Ectodermal cell (in vitro differentiated cells): ENCODE measurements around the gene CENPB.

Source experiments
- H3K27ac ChIP-seq: 2 replicates; pipeline ENCODE4 v1.7.0; 2013; ENCODE audit warnings: mild to moderate bottlenecking, low read depth, low read length; ENCODE audit not compliant: insufficient read depth, poor library complexity, severe bottlenecking
- H3K27me3 ChIP-seq: 2 replicates; pipeline ENCODE4 v1.7.0; 2013; ENCODE audit warnings: mild to moderate bottlenecking, low read length; ENCODE audit not compliant: insufficient read depth, control insufficient read depth, poor library complexity, severe bottlenecking
- H3K36me3 ChIP-seq: one replicate; pipeline ENCODE4 v1.7.0; 2013; ENCODE audit warnings: low read length; ENCODE audit not compliant: control insufficient read depth, insufficient read depth
- H3K4me1 ChIP-seq: one replicate; pipeline ENCODE4 v1.7.0; 2013; ENCODE audit warnings: low read length; ENCODE audit not compliant: control insufficient read depth, insufficient read depth
- H3K4me3 ChIP-seq: 2 replicates; pipeline ENCODE4 v1.7.0; 2013; ENCODE audit warnings: low read depth, low read length, control low read depth; ENCODE audit not compliant: insufficient read depth
- H3K9me3 ChIP-seq: 2 replicates; pipeline ENCODE4 v1.7.0; 2013; ENCODE audit warnings: mild to moderate bottlenecking, low read length, moderate library complexity; ENCODE audit not compliant: control insufficient read depth
- WGBS, 2 experiments: methylation state at CpG; one replicate each; pipeline ENCODE4 v1.1.7; 2013; ENCODE audit warnings: missing lambda C conversion rate in 2 of 2; 5-methylcytosine and 5-hydroxymethylcytosine counted together

The CENPB gene

GRCh38 chr20:3811467-3812258 lies 25.1 kb upstream of the CENPB start:
- peaks cover 17% of the 10 kb centered on the region for H3K4me1 ChIP-seq
- H3K27ac ChIP-seq: no peak overlapping the region
- no peak overlapping the region for H3K4me3 ChIP-seq
- no peaks in the 10 kb centered on the region for H3K9me3 ChIP-seq
- no peaks in the 10 kb centered on the region for H3K27me3 ChIP-seq
- H3K36me3 ChIP-seq: no peaks in the 10 kb centered on the region
- 83 to 85% methylated on average over 20 of the region's 20 CpGs for WGBS, 2 experiments

GRCh38 chr20:3808544-3808943 lies 22.0 kb upstream of the CENPB start:
- Histone ChIP-seq H3K27me3 (no peaks in the 10 kb centered on the region), H3K9me3 (no peaks in the 10 kb centered on the region), H3K4me3 (no peak overlapping the region), H3K4me1 (peaks cover 17% of the 10 kb centered on the region), H3K27ac (no peak overlapping the region), H3K36me3 (no peaks in the 10 kb centered on the region)
- WGBS, 2 experiments: 89 to 97% methylated on average over 3 of the region's 3 CpGs

GRCh38 chr20:3804781-3805180 lies 18.2 kb upstream of the CENPB start:
- Histone ChIP-seq H3K4me1 (peaks cover 22% of the 10 kb centered on the region), H3K4me3 (no peak overlapping the region), H3K9me3 (no peaks in the 10 kb centered on the region), H3K27me3 (no peaks in the 10 kb centered on the region), H3K36me3 (peaks cover 5% of the 10 kb centered on the region), H3K27ac (no peak overlapping the region)
- 92% methylated on average over 11 of the region's 11 CpGs for WGBS, 2 experiments

- Histone ChIP-seq H3K9me3 (no peaks in the 10 kb centered on the region), H3K27ac (no peak overlapping the region), H3K4me1 (peaks cover 26% of the 10 kb centered on the region), H3K36me3 (peaks cover 5% of the 10 kb centered on the region), H3K27me3 (no peaks in the 10 kb centered on the region), H3K4me3 (no peak overlapping the region)
- WGBS, 2 experiments: 89 to 91% methylated on average over 11 of the region's 11 CpGs
Measured at GRCh38 chr20:3804254-3804751, 17.8 kb upstream of the CENPB start.

GRCh38 chr20:3803854-3804253 lies 17.3 kb upstream of the CENPB start:
- H3K27ac ChIP-seq: no peak overlapping the region
- H3K4me3 ChIP-seq: no peak overlapping the region
- no peaks in the 10 kb centered on the region for H3K9me3 ChIP-seq
- WGBS, 2 experiments: 76 to 78% methylated on average over 6 of the region's 6 CpGs
- no peaks in the 10 kb centered on the region for H3K27me3 ChIP-seq
- H3K4me1 ChIP-seq: peaks cover 31% of the 10 kb centered on the region
- H3K36me3 ChIP-seq: peaks cover 5% of the 10 kb centered on the region

GRCh38 chr20:3803289-3803688 lies 16.7 kb upstream of the CENPB start:
- Histone ChIP-seq H3K36me3 (peaks cover 5% of the 10 kb centered on the region), H3K27me3 (no peaks in the 10 kb centered on the region), H3K4me3 (no peak overlapping the region), H3K27ac (no peak overlapping the region), H3K9me3 (no peaks in the 10 kb centered on the region), H3K4me1 (peaks cover 32% of the 10 kb centered on the region)
- WGBS, 2 experiments: 91% methylated on average over 14 of the region's 14 CpGs

- H3K4me3 ChIP-seq: no peak overlapping the region
- H3K4me1 ChIP-seq: peaks cover 28% of the 10 kb centered on the region
- H3K9me3 ChIP-seq: no peaks in the 10 kb centered on the region
- no peak overlapping the region for H3K27ac ChIP-seq
- H3K36me3 ChIP-seq: peaks cover 5% of the 10 kb centered on the region
- peaks cover under 1% of the 10 kb centered on the region for H3K27me3 ChIP-seq
- WGBS, 2 experiments: 93 to 95% methylated on average over 11 of the region's 11 CpGs
Measured at GRCh38 chr20:3802524-3803239, 16.1 kb upstream of the CENPB start.

- H3K27ac ChIP-seq: no peak overlapping the region
- WGBS, 2 experiments: 96 to 98% methylated on average over 13 of the region's 13 CpGs
- no peaks in the 10 kb centered on the region for H3K9me3 ChIP-seq
- H3K4me3 ChIP-seq: no peak overlapping the region
- peaks cover 5% of the 10 kb centered on the region for H3K36me3 ChIP-seq
- H3K4me1 ChIP-seq: peaks cover 21% of the 10 kb centered on the region
- peaks cover 9% of the 10 kb centered on the region for H3K27me3 ChIP-seq
Measured at GRCh38 chr20:3801846-3802245, 15.3 kb upstream of the CENPB start.

GRCh38 chr20:3801299-3801698 lies 14.8 kb upstream of the CENPB start:
- WGBS, 2 experiments: 95 to 97% methylated on average over 4 of the region's 4 CpGs
- Histone ChIP-seq H3K27ac (no peak overlapping the region), H3K4me1 (peaks cover 21% of the 10 kb centered on the region), H3K9me3 (no peaks in the 10 kb centered on the region), H3K27me3 (peaks cover 14% of the 10 kb centered on the region), H3K4me3 (no peak overlapping the region), H3K36me3 (peaks cover 5% of the 10 kb centered on the region)

- Histone ChIP-seq H3K9me3 (no peaks in the 10 kb centered on the region), H3K27me3 (peaks cover 14% of the 10 kb centered on the region), H3K36me3 (peaks cover 5% of the 10 kb centered on the region), H3K4me3 (no peak overlapping the region), H3K27ac (no peak overlapping the region), H3K4me1 (peaks cover 21% of the 10 kb centered on the region)
- 94% methylated on average over 8 of the region's 8 CpGs for WGBS, 2 experiments
Measured at GRCh38 chr20:3800878-3801260, 14.3 kb upstream of the CENPB start.
